Astrocyte of the cerebellum (primary cell): Measurements from ENCODE around the gene HMCN2.
A peak's percentile ranks its signal among the peaks of the same experiment; 100 is the strongest.

Experiments
- DNase-seq: peaks from one replicate; pipeline ENCODE4 v3.0.0-alpha.2; 2011; ENCODE audit warnings: low read depth
- H3K4me3 ChIP-seq: 2 replicates; pipeline ENCODE4 v1.5.1; 2011; ENCODE audit warnings: mild to moderate bottlenecking, low read depth, low read length, moderate library complexity
- CTCF ChIP-seq: IDR thresholded peaks from 2 replicates; pipeline ENCODE4 v1.5.1; 2012; ENCODE audit warnings: low read length, low read depth, moderate library complexity, mild to moderate bottlenecking; ENCODE audit errors: missing control alignments
- in situ Hi-C: cut with HindIII; loops from 2 replicates; pipeline ENCODE4 v1.10.0; 2017; ENCODE audit warnings: low sequenced_read_pairs

HMCN2 gene

GRCh38 chr9:130259044-130259443, 6.5 kb upstream of the HMCN2 start:
- DNase-seq: peak; percentile 68
- no peak for TF ChIP-seq CTCF
- in situ Hi-C loops: no loop called here
- no peak overlapping the region for H3K4me3 ChIP-seq

DNA sequence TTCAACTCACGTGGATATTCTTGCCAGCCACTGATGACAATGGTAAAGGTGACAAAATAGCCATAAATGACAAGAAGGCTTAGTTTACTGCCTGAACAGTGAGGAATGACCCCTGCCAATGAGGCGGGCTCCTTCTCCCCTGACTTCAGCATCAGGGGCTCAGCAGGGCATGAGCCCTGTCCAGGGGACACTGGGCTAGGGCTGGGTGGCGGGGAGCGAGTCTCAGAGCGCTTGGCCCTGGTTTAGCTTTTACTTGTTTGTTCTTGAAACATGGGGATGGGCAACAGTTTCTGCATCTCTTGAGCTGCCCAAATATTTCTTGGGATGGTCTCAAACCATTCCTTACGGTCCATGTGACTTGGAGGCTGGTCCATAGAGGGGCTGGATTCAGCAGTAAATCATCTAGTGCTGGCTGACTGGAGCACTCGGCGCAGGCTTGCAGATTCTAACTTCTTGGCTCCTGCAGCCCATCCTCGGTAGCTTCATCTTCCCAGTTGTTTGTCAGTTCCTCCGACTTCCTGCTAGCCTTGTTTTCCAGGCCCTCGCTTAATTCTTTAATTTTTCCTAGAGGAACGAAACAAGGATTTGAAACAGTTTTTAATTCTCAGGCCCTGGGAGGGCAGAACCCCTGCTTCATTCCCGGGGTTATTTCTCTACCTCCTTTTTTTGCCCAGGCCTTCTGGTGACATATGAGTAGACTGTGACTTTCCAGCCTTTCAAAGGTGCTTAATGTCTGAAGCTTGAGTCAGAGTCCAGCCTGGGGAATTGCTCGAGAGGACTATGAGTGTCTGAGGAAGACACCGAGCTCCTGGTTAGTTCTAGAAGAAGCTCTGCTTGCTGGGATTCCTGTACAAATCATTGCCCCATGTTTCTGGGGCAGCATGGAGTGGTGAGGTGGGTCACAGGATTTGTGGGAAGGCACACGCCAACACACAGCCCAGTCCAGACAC, 4.5 kb upstream of the HMCN2 start:
- no peak overlapping the region for H3K4me3 ChIP-seq
- in situ Hi-C loops: loop anchor here (5.0 kb wide), 1 partner anchor 66 kb away; no protein-coding TSS in a partner anchor
- TF ChIP-seq CTCF: no peak
- no peak for DNase-seq

DNA sequence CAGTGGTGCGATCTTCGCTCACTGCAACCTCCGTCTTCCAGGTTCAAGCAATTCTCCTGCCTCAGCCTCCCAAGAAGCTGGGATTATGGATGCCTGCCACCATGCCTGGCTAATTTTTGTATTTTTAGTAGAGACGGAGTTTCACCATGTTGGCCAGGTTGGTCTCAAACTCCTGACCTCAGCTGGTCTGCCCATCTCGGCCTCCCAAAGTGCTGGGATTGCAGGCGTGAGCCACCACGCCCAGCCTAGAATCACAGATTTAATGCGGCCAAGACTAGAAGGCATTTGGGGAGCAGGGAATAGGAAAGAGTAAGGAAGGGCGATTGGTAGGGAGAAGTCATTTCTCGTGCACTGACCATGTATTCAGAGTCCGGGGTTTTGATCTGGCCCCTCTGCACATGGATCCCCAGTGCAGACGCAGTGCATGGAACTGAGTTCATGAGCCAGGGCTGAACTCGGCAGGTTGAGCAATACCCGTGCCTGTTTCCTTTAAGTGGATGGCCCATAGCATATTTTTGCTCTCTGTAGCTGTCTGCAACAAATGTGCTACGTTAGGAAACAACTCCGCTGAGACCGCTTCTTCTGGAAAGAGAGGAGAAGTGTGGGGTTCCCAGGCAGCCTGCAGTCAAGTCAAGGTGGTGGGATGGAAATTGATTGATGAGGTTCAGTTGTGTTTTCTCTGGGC, 3.4 kb upstream of the HMCN2 start:
- in situ Hi-C loops: loop anchor here (5.0 kb wide), 1 partner anchor 65 kb away; no protein-coding TSS in a partner anchor
- TF ChIP-seq CTCF: no peak
- DNase-seq: no peak
- H3K4me3 ChIP-seq: no peak overlapping the region

GRCh38 chr9:130262771-130263170, 2.8 kb upstream of the HMCN2 start:
- TF ChIP-seq CTCF: no peak
- no peak for DNase-seq
- in situ Hi-C loops: loop anchor here (5.0 kb wide), 1 partner anchor 65 kb away; no protein-coding TSS in a partner anchor

DNA sequence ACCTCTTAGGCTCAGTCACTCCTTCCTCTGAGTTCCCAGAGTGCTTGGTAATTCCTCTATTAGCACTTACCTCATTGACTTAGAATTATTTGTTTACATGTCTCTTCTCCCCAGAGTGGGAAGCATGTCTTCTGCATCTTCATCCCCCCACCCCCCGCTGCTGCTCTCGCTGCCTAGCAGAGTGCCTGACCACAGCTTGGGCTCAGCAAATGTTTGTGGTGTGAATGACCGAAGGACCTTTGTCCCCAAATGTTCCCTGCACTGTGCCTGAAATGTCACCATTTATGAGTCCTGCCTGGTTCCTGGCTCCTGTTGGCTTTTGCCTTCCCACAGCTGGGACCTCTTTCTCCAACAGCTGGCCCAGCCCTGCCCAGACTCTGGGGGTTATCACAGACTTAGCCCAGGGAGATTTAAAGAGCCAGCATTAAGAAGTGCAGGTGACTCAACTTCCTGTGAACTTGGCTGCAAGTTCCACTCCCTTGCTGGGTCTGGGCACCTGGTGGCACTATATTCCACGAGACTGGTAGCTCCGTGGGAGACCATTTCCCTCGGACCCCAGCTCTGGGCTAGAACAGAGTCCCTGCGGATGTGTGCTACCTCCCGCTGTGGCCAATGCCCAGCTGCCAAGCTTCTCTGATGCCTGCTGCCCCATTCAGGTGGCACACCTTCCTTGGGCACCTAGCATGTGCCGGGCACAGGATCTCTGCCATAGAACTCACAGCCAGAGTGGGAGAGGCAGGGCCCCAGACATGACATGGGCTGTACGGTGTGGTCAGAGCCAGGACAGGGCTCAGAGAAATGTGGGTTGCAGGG, 1.8 kb upstream of the HMCN2 start:
- TF ChIP-seq CTCF: no peak
- H3K4me3 ChIP-seq: no peak overlapping the region
- DNase-seq: no peak
- in situ Hi-C loops: loop anchor here (5.0 kb wide), 1 partner anchor 63 kb away; no protein-coding TSS in a partner anchor

More at GRCh38 chr9:130262771-130263170, 2.8 kb upstream of the HMCN2 start:
- no peak overlapping the region for H3K4me3 ChIP-seq
